Fibroblast of skin of left quadriceps (primary cell): Measurements from ENCODE around the gene PDXK.
A peak's percentile ranks its signal among the peaks of the same experiment; 100 is the strongest.

Experiments used
- DNase-seq, 2 experiments: peaks; one replicate each; pipeline ENCODE4 v3.0.0-alpha.2; 2013; ENCODE audit warnings: low read depth in 2 of 2

Gene PDXK

GRCh38 chr21:43762303-43763128 lies 43.6 kb downstream of the PDXK start:
- DNase-seq: no peak

DNA sequence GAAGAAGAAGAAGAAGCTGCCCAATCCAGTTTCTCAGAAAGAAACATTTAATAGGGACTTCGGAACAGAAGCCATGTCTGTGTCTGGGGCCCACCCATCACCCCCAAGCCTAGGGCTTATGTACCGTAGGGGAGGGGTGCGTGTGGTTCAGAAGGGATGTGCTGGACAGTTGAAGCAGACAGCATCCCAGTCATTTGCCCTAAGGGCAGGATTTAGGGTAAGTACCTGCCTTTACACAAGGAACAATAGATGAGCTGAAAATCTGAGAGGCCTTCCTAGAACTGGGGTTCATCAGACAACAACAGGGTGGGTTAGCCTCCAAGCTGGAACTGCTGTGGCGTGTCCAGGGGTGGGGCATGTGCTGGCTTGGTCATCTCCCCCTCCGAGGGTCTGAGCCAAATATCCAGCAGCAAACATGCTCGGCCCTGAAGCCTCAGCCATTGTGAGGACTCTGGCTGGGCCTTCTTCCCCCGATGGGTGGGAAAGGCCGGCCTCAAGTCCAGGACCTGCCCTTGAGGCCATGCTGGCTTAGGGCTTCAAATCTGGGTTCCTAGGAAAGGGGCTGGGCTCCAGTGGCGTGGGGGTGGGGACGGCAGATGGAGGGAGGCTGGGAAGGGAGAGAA lies 45.1 kb downstream of the PDXK start:
- no peak for DNase-seq

GRCh38 chr21:43764576-43765495 lies 45.9 kb downstream of the PDXK start:
- no peak for DNase-seq

DNA sequence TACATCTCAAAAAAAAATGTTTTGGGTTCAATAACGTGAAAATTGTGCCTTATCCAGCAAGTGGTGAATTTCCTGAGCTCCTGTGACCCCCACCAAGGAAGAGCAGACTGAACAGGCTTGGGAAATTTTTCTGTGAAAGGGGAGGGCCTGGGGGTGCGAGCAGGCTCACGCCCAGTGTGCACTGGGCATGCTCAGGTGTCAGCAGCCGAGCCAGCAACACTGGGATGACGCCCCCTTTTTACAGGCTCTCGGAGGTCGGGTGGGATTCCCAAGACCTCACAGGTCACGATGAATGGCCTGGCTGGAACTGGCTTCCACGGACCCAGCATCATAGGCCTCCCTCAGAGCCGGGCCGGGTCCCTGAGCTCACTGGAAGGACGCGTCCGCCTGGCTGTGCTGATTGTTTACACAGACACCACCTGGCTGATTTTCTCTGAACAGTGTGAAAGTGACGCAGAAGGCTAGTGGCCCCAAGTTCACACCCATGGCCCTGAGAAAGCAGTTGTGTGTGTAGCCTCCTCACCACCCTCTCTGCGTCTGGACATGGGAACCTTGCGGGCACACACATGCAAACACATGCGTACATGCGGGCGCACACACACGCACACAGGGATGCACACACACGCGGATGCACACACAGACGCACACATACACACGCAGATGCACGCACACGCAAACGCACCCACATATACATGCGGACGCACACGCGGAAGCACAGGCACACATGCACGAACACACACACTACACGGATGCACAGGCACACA lies 48.0 kb downstream of the PDXK start:
- DNase-seq: no peak

- no peak for DNase-seq
Observed at GRCh38 chr21:43767498-43767983, 48.6 kb downstream of the PDXK start.

- DNase-seq: peak in 1 of 2 experiments; percentile 25
Observed at GRCh38 chr21:43767984-43768867, 49.3 kb downstream of the PDXK start.

DNA sequence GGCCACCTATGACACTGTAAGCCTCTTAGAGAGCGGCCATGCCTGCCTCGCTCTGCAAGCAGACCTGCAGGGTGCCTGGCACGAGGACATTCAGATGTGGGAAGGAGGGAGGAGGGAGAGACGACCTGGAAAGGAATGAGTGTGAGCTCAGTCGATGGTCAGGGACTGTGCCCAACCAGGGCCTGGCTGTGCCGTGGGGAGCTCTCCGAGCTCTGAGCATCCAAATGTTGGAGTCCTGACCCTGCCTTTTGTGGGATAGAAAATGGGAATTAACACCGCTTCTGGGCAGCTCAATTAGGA lies 49.9 kb downstream of the PDXK start:
- DNase-seq: no peak

DNA sequence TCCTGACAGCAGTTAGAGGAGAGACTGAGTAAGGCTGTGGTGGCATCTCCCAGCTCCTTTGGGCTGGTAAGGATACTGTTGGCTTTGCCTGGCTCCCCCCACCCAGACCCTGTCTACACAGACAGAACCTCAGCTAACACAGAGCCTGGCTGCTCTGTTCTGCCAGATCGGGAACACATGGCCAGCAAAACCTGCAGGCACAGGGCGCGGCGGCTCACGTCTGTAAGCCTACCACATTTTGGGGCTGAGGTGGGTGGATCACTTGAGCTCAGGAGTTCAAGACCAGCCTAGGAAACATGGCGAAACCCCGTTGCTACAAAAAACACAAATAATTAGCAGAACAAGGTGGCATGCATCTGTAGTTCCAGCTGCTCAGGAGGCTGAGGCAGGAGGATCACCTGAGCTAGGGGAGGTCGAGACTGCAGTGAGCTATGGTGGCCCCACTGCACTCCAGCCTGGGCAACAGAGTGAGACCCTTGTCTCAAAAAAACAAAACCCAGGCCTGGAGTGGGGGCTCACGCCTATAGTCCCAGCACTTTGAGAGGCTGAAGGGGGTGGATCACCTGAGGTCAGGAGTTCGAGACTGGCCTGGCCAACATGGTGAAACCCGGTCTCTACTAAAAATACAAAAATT lies 50.5 kb downstream of the PDXK start:
- DNase-seq: no peak

GRCh38 chr21:43770066-43770655 lies 51.2 kb downstream of the PDXK start:
- DNase-seq: no peak

DNA sequence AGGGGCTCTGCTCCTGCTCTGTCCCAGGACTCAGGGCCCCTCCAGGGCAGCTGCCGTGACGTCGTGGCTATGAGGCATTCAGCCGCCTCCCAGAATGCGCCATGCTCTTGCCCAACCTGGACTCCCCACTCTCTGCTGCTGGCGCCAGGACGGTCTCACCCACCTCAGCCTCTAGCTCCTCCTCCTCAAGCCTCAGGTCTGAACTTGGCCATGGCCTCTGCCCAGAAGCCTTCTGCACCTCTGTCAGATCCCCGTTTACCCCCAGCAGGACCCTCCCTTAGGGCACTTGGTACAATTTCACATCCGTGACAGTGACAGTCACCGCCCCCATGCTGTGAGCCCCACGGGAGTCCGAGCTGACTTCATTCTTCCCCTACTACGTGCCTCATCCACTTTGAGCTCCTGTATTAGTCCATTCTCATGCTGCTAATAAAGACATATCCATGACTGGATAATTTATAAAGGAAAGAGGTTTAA lies 52.3 kb downstream of the PDXK start:
- no peak for DNase-seq

GRCh38 chr21:43771698-43772424 lies 52.9 kb downstream of the PDXK start:
- no peak for DNase-seq

DNA sequence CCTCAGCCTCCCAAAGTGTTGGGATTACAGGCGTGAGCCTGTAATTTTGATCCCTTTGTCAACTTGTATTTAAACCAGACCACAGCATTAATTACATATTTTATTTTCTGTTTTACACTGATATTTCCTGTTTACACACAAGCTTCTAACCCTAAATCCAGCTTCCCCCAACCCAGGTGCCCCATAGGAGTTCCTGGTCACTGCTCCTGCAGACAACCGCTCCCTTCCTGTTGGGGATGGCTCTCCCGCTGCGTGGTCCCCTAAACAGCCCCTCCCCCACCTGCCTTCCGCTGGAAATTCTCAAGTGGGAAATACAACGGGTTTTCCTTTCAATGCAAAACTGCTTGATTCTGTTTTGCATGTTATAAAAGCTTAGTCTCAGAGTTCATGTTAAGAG lies 53.5 kb downstream of the PDXK start:
- no peak for DNase-seq

GRCh38 chr21:43774163-43774562 lies 55.2 kb downstream of the PDXK start:
- DNase-seq: no peak

DNA sequence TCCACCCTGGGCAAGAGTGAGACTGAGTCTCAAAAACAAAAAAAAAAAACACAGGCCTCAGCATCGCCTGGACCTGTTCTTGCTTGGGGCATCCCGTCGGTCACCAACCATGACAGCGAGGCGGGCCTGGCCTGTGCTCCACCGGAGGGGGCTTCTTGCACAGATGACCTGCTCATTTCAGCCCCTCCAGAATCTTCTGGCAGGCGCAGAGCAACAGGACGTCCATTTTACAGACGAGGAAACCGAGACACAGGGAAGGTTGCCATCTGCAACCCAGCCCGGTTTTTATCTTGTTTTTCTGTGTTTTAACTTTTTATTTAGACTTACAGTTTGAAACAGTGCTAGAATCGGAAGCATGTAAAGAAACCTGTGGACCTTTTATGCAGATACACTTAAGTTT lies 56.3 kb downstream of the PDXK start:
- DNase-seq: no peak

- peak in 1 of 2 experiments; percentile 31 for DNase-seq
Observed at GRCh38 chr21:43775795-43776430, 57.0 kb downstream of the PDXK start, which contains the start of gene CSTB. Gene CSTB (minus strand): TSS chr21:43776308. CDS start chr21:43776269, 39 bp downstream.

GRCh38 chr21:43777953-43778352 lies 59.0 kb downstream of the PDXK start:
- no peak for DNase-seq

- no peak for DNase-seq
Observed at GRCh38 chr21:43778469-43779335, 59.8 kb downstream of the PDXK start.
